SH-SY5Y (cell line): Measurements from ENCODE around the gene ALAS1.

ENCODE experiments used
- GATA2 ChIP-seq: IDR thresholded peaks from 2 replicates; pipeline ENCODE4 v1.6.1; 2011; ENCODE audit warnings: mild to moderate bottlenecking, low read depth, low read length
- GATA3 ChIP-seq: IDR thresholded peaks from 2 replicates; pipeline ENCODE4 v1.6.1; 2011; ENCODE audit warnings: low read depth, mild to moderate bottlenecking, low read length, moderate library complexity

- no peak for TF ChIP-seq GATA2
- TF ChIP-seq GATA3 = no peak
These were observed 17.4 kb downstream of the ALAS1 start for GRCh38 chr3:52215351-52215750.
